AML-193 (cell line): ENCODE results near the gene HMCES.

Source experiments
- DNase-seq, 2 experiments: peaks; one replicate each; lab custom pipeline; 2025; lab: John Stamatoyannopoulos, UW

HMCES gene, protein sequence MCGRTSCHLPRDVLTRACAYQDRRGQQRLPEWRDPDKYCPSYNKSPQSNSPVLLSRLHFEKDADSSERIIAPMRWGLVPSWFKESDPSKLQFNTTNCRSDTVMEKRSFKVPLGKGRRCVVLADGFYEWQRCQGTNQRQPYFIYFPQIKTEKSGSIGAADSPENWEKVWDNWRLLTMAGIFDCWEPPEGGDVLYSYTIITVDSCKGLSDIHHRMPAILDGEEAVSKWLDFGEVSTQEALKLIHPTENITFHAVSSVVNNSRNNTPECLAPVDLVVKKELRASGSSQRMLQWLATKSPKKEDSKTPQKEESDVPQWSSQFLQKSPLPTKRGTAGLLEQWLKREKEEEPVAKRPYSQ

DNA sequence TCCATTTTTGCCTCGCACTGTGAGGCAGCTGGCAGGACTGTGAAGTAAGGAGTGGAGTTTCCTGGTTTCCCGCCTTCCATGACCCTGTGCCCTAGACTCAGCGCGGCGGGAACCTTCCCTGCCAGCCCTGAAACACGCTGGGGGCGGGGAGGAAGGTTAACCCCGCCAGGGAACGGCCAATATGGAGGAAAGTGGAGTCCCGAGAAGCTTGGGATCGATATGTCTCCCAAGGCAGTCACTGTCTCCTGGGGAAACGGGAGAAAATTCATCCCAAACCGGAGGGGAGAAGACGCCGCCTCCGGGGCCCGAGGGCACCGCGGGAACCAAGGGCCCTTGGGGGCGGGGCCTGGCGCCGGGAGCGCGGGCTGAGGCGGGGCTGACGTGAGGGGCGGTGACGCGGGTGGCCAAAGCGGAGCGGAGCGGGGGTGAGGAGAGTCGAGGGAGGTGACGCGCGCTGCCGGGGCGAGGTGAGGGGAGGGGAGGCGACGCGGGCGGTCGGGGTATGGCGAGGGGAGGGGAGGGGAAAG is at the start of gene HMCES:
Gene HMCES, plus strand, starts transcription at position 432 of the 527 bp plus-strand sequence. CDS start 863 bp downstream, outside the sequence.
- peak; percentile 86 to 90 for DNase-seq

DNA sequence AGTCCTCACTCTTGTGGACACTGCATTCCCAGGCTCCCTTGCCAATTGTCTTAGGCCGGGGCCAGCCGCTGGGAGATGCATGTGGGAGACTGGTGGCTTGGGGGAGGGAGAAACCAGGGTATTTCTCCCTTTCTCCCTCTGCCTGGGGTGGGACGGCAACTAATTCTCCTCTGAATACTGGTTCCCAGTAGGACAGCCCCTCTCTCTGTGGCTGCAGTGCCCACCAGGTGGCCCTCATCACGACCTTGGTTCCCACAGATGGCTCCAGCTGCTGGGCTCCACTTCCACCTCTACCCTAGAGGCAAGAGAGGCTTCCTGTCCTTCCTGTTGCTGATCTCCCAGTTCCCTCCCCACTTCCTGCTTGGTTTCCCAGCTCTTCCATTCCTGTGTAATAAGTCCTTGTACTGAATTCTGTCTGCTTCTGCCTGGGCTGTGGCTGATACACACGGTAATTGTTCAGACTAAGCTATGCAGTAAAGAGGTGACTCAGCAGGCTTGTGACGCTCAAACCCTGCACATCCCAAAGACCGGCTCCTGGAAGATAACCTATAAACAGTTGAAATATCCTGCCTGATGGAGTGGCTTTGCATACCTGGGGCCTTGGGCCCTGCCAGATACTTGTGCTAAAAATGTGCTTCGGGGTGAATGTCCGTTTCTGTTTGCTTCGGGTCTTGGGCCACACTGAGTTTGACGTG is 49.6 kb upstream of the HMCES start:
- peak; percentile 33 to 45 for DNase-seq

DNA sequence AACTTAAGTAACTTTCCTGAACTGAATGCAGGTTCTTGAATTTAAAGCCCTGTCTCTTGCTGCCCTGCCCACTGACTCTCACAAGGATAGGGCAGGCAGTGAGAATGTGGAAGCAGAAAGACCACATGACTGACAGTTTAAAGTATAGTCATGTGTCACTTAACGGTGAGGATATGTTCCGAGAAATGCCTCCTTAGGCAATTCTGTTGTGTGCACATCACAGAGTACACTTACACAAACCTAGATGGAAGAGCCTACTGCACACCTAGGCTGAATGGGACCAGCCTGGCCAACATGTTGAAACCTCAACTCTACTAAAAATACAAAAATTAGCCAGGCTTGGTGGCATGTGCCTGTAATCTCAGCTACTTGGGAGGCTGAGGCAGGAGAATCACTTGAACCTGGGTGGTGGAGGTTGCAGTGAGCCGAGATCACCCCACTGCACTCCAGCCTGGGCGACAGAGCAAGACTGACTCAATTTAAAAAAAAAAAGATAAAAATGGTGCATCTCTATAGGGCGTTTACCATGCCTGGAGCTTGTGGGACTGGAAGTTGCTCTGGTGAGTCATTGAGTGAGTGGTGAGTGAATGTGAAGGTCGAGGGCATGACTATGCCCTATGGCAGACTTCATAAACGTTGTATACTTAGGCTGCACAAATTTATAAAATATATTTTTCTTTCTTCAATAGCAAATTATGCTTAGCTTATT is 48.2 kb upstream of the HMCES start:
- peak; percentile 99 to 100 for DNase-seq

DNA sequence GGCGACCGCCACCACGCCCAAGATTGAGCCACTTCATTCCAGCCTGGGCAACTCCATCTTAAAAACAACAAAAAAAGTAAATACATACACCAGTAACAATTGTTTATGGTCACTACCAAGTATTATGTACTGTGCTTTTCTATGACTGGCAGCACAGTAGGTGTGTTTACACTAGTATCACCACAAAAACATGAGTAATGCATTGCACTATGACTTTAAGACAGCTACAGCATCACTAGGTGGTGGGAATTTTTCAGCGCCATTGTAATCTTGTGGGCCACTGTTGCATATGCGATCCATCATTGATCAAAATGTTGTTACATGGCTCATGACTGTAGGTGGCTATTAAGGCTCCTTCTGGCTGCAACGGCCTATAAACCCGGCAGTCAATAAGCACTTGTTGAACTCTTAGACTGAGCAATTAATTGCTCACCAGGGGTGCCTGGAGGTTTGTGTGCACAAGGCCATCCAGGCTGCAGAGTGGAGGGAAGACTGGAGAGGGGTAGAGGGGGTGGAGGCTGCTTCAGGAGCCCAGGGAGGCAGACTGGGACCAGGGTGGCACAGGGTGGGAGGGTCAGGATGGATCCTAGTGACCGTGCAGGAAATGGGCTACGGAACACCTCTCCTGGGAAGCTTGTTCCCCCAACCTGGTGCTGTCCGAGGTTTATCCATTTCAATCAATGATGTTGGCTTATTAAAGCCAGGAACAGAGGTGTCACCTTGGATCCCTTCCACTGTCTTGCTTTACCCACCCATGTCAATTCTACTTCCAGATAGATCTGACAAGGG is 47.1 kb upstream of the HMCES start:
- DNase-seq = no peak

DNA sequence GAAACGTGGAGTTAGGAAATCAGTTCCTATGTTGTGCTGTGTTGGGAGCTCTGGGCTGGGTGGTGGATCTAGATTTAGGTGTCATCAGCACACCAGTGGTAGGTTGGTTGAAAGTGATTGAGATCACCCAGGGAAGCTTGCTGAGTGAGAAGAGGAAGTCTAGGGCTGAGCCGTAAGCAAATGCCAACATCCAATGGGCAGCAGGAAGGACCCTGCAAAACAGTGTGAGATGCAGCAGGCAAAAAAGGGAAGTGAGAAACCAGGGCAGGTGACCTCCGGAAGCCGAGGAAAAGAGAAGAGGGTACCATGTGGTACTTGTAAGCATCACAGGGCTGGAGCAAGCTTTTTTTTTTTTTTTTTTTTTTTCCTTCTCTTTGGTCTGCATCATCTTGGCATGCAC is 45.1 kb upstream of the HMCES start:
- DNase-seq = peak; percentile 100

DNA sequence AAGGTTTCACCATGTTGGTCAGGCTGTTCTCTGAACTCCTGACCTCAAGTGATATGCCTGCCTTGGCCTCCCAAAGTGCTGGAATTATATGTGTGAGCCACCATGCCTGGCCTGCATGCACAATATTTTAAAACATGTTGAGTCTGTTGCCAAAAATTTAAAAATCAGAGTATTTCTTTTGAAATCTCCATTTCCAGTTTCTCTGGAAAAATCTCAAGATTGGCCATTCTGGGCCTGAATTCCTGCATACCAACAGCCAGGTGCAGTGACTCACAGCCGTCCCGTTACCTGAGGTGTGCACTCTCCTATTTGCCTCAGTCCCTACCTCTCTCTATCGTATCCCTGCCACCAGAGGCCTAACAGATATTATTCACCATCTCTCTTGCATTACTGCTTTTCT is 44.2 kb upstream of the HMCES start:
- DNase-seq = no peak

DNA sequence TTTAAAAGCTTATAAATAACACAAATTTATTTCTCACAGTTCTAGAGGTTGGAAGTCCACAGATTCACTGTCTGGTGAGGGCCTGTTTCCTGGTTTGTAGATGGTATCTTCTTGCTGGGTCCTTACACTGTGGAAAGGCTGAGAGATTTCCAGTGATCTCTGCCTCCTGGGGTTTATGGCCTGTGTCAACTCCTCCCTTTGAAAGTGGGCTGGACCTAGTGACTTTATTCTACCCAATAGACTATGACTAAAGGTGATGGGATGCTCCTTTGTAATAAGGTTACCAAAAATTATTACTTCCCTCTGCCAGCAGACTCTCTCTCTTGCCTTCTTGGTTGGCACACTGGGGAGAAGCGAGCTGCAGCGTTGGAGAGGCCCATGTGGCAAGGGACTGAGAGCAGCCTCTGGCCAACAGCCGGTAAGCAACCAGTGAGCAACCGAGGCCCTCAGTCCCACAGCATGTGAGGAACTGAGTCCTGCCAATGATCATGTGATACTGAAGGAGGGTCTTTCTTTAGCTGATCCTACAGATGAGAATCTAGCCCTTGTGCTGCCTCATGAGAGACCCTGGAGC is 43.2 kb upstream of the HMCES start:
- DNase-seq = no peak

DNA sequence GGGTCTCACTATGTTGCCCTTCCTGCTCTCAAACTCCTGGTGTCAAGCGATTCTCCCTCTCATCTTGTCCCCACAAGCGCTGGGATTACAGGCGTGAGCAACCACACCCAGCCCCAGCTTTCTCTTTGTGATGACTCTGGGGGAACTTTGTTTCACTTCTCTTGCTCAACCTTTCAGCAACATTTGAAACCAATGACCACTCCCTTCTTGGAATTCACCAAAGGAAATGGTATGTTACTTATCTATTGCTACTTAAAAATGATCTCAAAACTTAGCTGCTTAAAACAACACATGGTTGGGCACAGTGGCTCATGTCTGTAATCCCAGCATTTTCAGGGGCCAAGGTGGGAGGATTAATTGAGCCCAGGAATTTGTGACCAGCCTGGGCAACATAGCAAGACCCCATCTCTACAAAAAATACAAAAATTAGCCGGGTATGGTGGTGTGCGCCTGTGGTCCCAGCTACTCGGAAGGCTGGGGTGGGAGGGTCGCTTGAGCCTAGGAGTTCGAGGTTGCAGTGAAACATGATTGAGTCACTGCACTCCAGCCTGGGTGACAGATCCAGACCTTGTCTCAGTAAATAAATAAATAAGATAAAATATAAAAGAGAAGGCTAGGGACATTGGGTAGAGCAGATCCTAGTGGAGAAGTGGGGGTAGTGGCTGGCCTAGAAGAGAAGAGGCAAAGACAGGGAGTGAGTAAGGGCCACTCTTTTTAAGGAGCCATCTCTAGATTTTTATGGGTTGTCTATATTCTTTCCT is 39.5 kb upstream of the HMCES start:
- peak; percentile 91 to 92 for DNase-seq

DNA sequence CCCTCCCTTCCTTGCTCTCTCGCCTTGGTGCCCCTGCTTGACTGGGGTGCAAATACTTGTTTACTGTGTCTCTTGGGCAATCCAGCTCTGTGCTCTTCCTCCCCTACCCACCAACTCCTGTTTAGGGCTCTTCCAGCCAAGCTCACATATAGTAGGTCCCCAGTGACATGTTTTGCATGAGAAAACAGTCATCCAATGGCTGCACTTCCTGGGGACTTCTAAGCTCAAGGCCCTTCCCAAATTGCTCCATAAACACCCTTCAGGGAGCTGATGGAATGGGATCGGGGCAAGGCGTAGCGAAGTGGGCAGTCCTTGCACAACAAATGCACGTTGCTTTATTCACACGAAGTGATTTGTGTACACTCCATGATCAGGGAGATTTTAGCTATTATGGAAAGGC is 38.7 kb upstream of the HMCES start:
- DNase-seq = no peak

DNA sequence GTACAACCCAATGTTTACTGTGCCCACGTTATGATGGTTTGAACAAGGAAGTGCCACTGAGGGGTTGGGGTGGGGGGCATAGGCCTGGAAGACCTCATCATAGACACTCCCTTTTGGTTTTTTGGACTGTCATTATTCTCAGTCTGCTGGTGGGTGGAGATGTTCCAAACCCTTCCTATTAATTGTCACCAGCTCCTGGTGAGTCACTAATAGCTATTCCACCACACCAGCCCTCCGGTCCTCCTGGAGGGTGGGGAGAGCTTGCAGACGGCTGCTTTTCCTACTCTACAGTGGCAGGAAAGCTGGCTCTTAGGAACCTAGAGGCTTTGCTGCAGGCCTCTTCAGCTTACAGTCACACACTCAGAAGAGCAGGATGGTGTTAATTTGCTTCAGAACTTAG is 38.2 kb upstream of the HMCES start:
- no peak for DNase-seq

DNA sequence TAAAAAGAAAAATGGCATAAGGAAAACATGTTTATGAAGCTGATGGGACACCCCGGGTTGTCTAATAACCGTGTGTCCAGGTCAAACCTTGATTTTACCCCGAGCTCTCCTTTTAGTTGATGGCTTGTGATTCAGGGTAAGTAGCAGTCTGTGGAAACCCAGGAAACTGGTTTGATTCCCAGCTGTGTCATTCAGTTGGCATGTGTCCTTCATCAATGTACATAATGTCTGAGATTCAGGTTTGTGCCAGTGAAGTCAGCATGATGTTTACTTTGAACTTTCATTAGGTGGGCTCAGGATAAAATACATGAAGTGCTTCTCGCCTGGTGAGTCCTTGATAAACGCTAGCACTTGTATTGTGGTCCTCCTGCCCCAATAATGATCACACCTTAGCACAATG is 33.5 kb upstream of the HMCES start:
- no peak for DNase-seq

DNA sequence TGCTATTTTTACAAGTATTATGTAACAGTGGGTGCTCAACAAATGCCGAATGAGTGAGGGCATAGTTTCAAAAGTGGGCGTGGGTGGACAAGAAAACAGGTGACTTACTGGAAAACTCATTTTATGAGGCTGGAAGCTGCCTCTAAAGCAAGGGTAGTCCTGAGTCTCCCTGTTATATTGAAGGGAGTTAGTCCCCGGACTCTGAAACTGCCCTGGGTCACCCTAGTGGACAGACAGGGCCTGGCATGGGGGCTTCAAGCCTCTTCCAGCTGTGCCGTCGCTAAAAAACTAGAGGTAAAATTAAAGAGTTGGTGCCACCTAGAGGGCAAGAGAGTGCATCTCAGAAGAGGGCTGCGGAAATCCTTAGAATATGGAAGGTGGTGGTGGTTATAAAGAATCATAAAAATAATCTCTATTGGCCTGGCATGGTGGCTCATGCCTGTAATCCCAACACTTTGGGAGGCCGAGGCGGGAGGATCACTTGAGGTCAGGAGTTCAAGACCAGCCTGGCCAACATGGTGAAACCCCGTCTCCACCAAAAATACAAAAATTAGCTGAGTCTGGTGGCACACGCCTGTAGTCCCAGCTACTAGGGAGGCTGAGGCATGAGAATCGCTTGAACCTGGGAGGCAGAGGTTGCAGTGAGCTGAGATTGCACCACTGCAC is 32.9 kb upstream of the HMCES start:
- DNase-seq = peak; percentile 98 to 99

DNA sequence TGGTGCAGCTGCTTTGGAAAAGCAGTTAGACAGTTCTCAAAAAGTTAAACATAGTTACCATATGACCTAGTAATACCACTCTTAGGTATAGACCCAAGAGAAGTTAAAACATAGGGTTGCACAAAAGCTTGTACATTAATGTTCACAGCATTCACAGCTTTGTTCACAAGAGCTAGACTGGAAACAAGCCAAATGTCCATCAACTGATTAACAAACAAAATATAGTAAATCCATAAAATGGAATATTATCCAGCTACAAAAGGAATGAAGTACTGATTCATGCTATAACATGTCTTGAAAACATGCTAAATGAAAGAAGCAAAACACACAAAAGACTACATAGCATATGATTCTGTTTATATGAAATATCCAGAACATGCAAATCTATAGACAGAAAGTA is 32.0 kb upstream of the HMCES start:
- no peak for DNase-seq

DNA sequence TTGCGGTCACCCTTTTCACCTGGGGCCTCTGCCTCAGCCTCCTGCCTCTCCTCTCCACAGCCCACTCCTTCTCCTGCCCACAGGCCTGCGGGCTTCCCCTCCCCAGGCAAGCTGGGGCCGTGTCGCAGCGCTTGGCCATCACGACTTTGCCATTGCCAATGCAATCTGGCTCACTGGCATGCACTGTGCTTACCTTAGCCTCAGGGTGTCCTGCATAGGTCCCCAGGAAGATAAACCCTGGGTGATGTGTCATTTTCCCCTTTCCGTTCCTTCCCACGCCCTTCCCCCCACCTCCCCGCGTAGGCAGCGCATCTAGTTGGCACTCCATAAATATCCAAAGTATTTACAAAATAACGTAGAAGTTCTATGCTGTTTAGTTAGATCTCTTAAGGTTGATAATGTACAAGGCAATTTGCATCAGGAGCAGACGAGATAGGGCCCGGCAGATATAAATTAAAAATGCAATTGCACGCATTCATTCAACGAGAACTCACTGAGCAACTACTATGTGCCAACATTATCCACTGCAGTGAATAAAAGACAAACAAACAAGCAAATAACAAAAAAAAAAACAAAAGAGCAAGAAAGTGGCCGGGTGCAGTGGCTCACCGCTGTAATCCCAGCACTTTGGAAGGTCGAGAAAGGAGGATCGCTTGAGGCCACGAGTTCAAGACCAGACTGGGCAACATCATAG is 30.2 kb upstream of the HMCES start:
- DNase-seq = no peak

DNA sequence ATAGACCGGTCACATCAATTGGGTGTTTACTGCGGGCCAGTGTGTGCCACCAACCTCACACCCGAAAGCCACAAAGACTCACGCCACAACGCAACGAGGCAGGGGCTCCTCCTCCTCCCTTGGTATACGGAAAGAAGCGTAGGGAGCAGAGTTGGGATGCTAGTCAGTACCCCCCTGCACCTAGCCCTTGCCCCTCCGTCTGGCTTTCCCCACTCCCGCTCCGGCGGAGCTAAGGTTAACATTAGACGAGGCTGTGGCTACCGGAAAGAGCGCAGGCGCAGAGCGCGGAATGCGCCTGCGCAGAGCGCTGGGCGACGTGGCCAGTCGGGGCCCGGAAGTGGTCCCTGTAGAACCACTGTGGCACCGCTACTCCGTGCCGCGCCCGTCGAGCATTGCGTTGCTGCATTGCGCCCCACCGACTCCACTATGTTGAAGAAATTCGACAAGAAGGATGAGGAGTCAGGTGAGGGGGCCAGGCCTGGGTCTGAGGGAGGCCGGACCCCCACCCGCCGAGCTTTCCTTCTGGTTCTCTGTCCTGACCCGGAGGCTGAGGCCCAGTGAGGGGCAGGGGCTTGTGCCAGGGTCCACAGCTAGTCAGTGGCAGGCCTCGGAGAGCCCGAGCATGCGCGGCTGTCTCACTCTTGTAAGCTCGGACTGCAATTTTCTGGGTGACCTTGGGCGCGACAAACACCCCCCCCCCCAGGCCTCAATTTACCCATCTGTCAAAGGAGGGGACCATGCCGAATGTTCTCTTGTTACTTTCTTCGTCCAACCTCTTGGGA is 29.2 kb upstream of the HMCES start, which contains the start of gene COPG1:
Gene COPG1, plus strand, starts transcription at position 323 of the 782 bp plus-strand sequence. Its CDS starts 104 bp downstream, at position 427.
- DNase-seq = peak; percentile 83 to 91

DNA sequence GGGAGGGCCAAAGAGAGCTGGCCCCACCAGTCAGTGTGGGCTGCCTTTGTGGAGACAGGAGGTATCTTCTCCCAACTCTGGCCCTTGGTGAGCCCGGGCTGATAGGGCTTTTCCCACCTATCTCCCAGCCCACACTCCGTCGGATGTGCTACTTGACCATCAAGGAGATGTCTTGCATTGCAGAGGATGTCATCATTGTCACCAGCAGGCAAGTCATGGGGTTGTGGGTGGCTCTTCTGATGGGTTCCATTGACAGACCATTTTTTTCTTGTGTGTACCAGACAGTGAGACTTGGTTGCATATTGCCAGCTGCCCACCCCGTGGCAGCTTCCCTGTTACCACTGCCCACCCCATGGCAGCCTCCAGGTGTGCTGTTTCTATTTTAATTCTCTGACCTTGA is 25.9 kb upstream of the HMCES start:
- no peak for DNase-seq

DNA sequence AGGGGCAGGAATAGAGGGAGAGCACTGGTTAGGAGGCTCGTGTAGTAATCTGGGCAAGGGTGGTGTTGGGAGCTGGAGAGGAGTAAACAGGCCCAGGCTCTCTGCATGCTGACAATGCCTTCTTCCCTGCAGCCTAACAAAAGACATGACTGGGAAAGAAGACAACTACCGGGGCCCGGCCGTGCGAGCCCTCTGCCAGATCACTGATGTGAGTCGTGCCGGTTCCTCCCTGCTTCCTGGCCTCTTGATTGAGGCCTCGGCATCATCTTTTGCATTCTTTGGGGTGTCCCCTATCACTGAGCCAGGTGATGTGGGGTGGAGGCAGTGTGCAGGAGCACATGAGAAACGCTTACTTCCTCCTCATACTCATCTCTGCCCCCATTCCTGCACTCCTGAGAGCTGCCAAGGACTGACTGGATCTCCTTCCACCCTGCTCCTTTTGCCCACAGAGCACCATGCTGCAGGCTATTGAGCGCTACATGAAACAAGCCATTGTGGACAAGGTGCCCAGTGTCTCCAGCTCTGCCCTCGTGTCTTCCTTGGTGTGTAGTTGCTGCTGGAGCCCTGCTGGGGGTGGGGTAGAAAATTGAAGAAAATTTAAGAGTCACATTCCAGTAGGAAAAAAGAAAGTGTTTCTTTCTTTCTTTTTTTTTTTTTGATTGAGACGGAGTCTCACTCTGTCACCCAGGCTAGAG is 24.0 kb upstream of the HMCES start:
- no peak for DNase-seq

DNA sequence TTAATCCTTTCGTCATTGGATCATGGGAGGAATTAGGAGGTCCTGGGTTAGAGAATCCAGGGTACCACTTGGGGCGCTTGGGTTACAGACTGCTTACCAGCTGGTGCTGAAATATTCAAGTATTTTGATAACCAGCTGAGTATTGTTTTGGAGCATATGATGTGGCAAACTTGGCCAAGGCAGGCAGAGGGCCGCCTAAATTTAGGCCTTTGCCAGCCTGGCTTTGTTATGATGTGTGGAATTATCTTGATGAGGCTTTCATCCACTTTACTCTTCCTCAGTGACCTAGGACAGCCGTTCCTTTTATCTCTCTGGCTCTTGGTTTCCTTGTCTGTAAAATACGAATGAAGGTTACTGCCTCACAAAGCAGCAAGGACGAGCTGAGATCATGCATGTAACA is 22.4 kb upstream of the HMCES start:
- no peak for DNase-seq
